ENCODE measurements around the gene WNK2. TPM values are rescaled to one million over a fixed set of nuclear protein-coding genes. Genes with fewer than 3 reads are reported as not detected.

Gene WNK2
- total RNA-seq, 1 donor from 2014 or later = 9.7 TPM

DNA sequence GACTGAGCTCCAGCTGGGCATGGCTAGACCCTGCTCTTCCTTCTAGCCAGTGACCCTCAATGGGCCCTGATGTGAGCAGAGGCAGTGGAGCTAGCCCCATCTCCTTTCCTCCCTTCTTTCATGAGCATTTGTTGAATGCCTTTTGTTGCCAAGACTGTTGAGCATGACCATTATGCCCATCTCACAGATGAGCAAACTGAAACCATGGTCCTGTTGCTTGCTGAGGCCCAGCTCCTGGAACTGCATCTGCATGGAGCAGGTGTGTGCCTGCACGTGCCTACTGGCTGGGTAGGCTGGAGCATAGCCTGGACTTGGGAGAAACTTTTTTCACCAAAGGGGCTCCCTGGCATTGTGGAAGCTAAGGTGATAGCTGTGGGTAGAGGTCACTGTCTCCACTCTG is 3.0 kb upstream of the WNK2 start:
- H3K27me3 ChIP-seq (ENCODE audit: control insufficient read depth, insufficient read depth, low read length) = peaks cover 40% of the 10 kb centered on the region
- no peaks in the 10 kb centered on the region for H3K36me3 ChIP-seq (ENCODE audit: control insufficient read depth, insufficient read depth, low read length)
- TF ChIP-seq, protein P1, sequence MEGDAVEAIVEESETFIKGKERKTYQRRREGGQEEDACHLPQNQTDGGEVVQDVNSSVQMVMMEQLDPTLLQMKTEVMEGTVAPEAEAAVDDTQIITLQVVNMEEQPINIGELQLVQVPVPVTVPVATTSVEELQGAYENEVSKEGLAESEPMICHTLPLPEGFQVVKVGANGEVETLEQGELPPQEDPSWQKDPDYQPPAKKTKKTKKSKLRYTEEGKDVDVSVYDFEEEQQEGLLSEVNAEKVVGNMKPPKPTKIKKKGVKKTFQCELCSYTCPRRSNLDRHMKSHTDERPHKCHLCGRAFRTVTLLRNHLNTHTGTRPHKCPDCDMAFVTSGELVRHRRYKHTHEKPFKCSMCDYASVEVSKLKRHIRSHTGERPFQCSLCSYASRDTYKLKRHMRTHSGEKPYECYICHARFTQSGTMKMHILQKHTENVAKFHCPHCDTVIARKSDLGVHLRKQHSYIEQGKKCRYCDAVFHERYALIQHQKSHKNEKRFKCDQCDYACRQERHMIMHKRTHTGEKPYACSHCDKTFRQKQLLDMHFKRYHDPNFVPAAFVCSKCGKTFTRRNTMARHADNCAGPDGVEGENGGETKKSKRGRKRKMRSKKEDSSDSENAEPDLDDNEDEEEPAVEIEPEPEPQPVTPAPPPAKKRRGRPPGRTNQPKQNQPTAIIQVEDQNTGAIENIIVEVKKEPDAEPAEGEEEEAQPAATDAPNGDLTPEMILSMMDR (IDR thresholded peaks at IDR 0.05; ENCODE audit: insufficient read depth, low read length, poor library complexity, severe bottlenecking) = no peak
- no peak for DNase-seq (ENCODE audit: low read depth)
- no peak overlapping the region for H3K4me3 ChIP-seq (ENCODE audit: low read depth, low read length)

- no peak for DNase-seq (ENCODE audit: low read depth)
- no peaks in the 10 kb centered on the region for H3K36me3 ChIP-seq (ENCODE audit: control insufficient read depth, insufficient read depth, low read length)
- H3K4me3 ChIP-seq (ENCODE audit: low read depth, low read length) = no peak overlapping the region
- TF ChIP-seq, protein P1 (IDR thresholded peaks at IDR 0.05; ENCODE audit: insufficient read depth, low read length, poor library complexity, severe bottlenecking) = no peak
- H3K27me3 ChIP-seq (ENCODE audit: control insufficient read depth, insufficient read depth, low read length) = peaks cover 47% of the 10 kb centered on the region
These were observed 2.1 kb upstream of the WNK2 start for GRCh38 chr9:93181672-93182435.

DNA sequence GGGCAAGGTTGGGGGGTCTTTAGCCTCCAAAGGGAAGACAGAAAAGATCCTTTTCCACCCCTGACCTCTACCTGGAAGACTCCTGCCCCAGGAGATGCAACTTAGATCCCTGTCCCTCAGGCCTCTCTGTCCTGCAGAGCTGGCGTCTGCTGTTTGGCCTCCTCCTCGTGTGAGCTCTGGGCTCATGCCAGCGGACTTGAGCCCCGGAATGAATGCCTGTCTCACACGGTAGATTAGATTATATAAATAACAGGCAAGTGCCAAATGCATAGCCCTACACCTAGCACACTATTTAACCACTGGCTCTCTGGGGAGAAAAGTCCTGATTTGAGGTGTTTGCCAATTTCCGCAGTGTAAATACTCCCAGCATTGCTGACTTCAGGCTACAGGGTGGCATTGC is 1.4 kb upstream of the WNK2 start:
- Histone ChIP-seq H3K36me3 (ENCODE audit: control insufficient read depth, insufficient read depth, low read length) (no peaks in the 10 kb centered on the region), H3K27me3 (ENCODE audit: control insufficient read depth, insufficient read depth, low read length) (peaks cover 53% of the 10 kb centered on the region), H3K4me3 (ENCODE audit: low read depth, low read length) (no peak overlapping the region)
- DNase-seq (ENCODE audit: low read depth) = no peak
- TF ChIP-seq, protein P1 (IDR thresholded peaks at IDR 0.05; ENCODE audit: insufficient read depth, low read length, poor library complexity, severe bottlenecking) = no peak

GRCh38 chr9:93183131-93183662 is 742 bp upstream of the WNK2 start:
- TF ChIP-seq, protein P1 (IDR thresholded peaks at IDR 0.05; ENCODE audit: insufficient read depth, low read length, poor library complexity, severe bottlenecking) = no peak
- Histone ChIP-seq H3K36me3 (ENCODE audit: control insufficient read depth, insufficient read depth, low read length) (no peaks in the 10 kb centered on the region), H3K4me3 (ENCODE audit: low read depth, low read length) (no peak overlapping the region), H3K27me3 (ENCODE audit: control insufficient read depth, insufficient read depth, low read length) (peaks cover 57% of the 10 kb centered on the region)
- DNase-seq (ENCODE audit: low read depth) = no peak

GRCh38 chr9:93184432-93185265 is 710 bp downstream of the WNK2 start:
- Histone ChIP-seq H3K36me3 (ENCODE audit: control insufficient read depth, insufficient read depth, low read length) (no peaks in the 10 kb centered on the region), H3K27me3 (ENCODE audit: control insufficient read depth, insufficient read depth, low read length) (peaks cover 63% of the 10 kb centered on the region), H3K4me3 (ENCODE audit: low read depth, low read length) (peak overlapping the region; percentile 27)
- no peak for DNase-seq (ENCODE audit: low read depth)
- TF ChIP-seq, protein P1 (IDR thresholded peaks at IDR 0.05; ENCODE audit: insufficient read depth, low read length, poor library complexity, severe bottlenecking) = no peak
